AG10803 (cell line): ENCODE measurements around the gene SIM1.
A peak's percentile ranks its signal among the peaks of the same experiment; 100 is the strongest.

Source experiments
- DNase-seq: peaks from one replicate; pipeline ENCODE4 v3.0.0; 2010; ENCODE audit warnings: low read depth
- H3K4me3 ChIP-seq: 2 replicates; pipeline ENCODE4 v1.5.1; 2011; ENCODE audit warnings: mild to moderate bottlenecking, low read length, control low read depth
- TF ChIP-seq, protein P1 (sequence below): conservative IDR thresholded peaks from 2 replicates; pipeline ENCODE4 v1.5.1; 2011; ENCODE audit warnings: mild to moderate bottlenecking, low read length, control low read depth, inconsistent platforms

The SIM1 gene

DNA sequence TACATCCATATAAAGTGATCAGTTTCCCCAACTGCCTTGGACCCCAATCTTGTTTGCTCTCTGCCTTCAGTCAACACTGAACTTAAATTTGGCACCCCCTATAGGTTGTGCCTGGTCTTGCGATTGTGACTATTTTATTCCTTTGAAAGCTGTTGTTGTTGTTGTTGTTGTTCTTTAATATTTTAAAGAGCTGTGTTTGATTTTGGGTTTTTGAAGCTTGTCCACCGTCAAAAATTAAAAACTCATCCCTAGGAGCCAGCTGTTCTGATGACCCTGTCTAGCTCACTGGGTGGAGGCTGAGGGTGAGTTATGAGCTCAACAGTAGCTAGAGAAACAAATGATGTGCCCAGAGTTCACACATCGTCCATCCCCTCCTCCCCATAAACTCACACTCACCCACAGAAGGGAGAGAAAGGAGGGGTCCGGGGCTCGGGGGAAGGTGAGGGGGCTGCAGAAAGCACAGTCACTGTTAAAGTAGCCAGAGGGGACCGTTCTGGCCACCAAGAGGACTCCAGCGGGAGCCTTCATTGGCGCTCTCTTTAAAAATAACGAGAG, 4.0 kb downstream of the SIM1 start:
- peak overlapping the region; percentile 84 for H3K4me3 ChIP-seq
- TF ChIP-seq, protein P1, sequence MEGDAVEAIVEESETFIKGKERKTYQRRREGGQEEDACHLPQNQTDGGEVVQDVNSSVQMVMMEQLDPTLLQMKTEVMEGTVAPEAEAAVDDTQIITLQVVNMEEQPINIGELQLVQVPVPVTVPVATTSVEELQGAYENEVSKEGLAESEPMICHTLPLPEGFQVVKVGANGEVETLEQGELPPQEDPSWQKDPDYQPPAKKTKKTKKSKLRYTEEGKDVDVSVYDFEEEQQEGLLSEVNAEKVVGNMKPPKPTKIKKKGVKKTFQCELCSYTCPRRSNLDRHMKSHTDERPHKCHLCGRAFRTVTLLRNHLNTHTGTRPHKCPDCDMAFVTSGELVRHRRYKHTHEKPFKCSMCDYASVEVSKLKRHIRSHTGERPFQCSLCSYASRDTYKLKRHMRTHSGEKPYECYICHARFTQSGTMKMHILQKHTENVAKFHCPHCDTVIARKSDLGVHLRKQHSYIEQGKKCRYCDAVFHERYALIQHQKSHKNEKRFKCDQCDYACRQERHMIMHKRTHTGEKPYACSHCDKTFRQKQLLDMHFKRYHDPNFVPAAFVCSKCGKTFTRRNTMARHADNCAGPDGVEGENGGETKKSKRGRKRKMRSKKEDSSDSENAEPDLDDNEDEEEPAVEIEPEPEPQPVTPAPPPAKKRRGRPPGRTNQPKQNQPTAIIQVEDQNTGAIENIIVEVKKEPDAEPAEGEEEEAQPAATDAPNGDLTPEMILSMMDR = peak; percentile 72
- peak; percentile 46 for DNase-seq

DNA sequence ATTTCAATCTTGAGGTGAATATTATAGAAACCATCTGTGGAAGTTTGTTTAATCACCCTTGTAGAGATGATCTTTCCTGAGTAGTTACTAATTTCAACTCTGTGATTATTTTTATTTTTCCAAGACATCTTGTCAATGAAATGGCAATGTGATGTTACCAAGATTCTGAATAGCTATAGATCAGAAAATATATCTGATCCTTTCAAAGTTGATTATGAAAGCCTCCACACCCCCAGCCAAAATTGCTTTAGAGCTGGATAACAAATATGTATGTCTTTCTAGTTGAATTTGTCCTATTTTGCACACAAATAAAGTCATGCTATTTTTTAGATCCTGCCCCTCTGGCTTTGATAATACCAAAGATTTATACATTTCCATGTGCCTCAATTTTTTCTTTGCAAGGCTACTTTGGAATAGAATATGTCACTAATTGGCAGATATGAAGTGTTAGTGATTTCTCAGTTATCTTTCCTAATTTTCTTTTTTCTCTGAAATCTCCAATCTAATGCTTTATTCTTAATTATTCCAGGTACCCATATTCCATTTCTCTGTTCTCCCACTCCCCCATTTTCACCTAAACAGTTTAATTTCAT, 5.0 kb downstream of the SIM1 start:
- no peak for DNase-seq
- TF ChIP-seq, protein P1 = no peak
- H3K4me3 ChIP-seq = peak overlapping the region; percentile 84

DNA sequence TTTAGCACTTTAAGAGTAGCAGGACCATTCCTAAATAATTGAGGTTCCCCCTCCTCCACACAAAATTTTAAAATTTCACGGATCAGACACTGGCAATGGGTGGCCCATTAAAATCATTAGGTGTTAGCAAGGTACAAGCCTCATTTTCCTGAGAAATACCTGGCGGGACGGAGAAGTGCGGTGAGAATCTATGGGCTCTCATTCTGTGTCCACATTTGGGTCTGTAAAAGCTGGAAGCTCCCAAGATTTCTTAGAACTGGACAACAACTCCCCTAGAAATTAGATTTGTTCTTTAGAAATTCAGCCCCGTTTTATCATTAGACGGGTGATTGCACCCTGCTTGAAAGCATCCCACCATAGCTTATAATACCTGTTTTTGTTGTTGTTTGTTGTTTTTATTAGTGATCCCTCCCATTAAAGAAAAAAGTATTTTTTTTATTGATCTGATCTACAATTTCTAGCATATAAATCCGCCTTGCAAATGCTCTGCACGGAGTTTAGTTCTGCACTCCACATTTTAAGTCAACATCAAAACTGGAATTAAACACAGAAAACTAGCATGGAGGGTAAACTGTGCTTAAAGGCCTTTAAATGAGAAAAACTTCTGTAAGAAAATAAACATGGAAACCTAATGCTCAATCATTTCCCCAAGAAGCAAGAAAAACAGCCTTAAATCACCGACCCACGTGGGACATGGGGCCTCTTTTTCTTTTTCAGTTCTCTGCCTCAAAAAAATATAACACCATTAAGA, 5.7 kb downstream of the SIM1 start:
- TF ChIP-seq, protein P1 = no peak
- H3K4me3 ChIP-seq = peak overlapping the region; percentile 50

DNA sequence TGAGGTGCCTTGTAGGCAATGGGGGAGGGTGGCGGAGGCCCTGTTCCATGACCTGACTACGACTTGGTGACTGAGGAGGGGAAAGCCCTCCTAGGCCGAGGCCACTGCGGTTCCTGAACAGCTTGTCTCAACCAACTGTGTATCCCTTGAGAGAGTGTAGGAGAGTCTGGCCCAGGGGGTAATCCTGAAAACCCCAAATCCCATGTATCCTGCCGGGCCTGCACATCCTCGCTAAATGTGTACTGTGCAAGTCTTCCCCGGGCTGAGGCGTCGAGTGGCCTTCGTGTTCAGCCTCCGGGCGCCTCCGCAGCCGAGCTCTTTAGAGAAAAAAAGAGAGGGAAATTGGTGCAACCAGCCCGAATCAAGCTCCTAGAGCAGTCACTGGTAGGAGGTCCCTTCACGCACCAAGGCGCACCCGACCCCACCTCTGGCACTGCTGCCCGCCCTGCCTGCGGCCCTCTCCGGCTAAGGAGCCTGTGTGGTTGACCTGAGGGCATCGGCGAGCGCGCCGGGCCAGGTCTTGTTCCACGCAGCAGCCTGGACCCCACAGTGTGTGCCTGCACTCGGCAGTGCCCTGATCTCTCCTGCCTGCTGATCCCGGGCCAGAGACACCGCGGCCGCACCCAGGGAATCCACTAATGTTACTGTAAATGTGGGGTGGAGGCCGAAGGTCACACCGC, 7.3 kb downstream of the SIM1 start:
- TF ChIP-seq, protein P1 = no peak
- DNase-seq = no peak
- H3K4me3 ChIP-seq = peak overlapping the region; percentile 50

More for the DNA sequence above, 5.7 kb downstream of the SIM1 start:
- DNase-seq = no peak

DNA sequence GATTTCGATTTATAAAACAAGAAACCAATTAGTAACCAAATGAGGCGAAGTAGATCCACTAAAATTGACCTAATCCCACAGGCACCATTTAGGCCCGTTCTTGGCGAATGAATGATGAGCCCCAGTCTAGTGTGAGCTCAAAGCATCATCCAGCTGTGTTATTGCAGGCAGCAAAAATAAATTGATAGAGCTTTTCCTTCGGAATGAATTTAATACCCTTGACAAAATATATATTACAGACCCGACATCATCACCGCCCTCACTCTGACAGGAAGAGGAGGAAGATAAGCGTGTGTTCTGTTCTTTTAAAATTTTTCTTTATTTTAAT, 7.8 kb downstream of the SIM1 start:
- no peak for DNase-seq
- TF ChIP-seq, protein P1 = no peak
- H3K4me3 ChIP-seq = no peak overlapping the region; the same call in 1 of the 2 replicates

DNA sequence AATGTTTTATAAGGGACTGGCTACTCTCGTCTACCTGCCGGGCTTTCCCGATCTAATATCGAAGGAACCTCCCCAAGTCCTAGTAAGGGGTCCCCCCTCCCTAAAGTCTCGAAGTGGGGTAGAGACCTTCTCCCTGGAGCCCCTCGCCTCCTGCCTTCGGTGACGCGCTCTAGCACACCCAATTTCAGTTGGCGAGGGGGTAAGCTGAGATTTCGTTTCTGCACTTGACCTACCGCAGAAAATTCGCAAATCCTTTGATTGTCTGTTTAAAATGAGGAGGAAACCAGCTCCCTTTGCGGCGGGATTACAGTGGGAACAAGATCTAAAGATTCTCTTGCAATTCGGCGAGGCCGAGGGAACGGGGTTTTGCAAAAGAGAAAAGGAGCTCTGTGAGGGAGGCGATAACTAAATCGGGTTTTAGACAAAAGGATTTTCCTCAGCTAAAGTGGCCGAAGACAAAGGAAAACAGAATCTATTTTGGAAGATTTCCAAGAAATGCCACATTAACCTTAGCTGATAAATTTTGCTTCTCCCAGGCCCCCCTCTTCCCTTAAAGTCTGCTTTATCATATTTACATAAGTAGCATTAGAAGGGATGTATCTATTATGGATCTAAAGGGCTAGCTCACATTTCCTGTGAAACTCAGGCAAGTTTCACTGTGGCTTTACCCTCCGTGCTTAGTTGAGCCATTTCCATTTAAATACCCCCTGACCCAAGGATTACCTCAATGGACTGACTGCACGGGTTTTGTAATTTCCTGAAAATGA, 8.4 kb downstream of the SIM1 start:
- TF ChIP-seq, protein P1 = no peak
- no peak for DNase-seq
- peak overlapping the region; percentile 31 for H3K4me3 ChIP-seq
